Stimulated activated CD4-positive, alpha-beta T cell treated with anti-CD3 and anti-CD28 coated beads, Interleukin-4, amount 100 ng/mL, for 1 hour (primary cell): ENCODE measurements around the gene AFM.

Experiments
- DNase-seq: peaks from one replicate; pipeline ENCODE4 v3.0.0-alpha.2; 2020

The AFM gene, protein sequence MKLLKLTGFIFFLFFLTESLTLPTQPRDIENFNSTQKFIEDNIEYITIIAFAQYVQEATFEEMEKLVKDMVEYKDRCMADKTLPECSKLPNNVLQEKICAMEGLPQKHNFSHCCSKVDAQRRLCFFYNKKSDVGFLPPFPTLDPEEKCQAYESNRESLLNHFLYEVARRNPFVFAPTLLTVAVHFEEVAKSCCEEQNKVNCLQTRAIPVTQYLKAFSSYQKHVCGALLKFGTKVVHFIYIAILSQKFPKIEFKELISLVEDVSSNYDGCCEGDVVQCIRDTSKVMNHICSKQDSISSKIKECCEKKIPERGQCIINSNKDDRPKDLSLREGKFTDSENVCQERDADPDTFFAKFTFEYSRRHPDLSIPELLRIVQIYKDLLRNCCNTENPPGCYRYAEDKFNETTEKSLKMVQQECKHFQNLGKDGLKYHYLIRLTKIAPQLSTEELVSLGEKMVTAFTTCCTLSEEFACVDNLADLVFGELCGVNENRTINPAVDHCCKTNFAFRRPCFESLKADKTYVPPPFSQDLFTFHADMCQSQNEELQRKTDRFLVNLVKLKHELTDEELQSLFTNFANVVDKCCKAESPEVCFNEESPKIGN

DNA sequence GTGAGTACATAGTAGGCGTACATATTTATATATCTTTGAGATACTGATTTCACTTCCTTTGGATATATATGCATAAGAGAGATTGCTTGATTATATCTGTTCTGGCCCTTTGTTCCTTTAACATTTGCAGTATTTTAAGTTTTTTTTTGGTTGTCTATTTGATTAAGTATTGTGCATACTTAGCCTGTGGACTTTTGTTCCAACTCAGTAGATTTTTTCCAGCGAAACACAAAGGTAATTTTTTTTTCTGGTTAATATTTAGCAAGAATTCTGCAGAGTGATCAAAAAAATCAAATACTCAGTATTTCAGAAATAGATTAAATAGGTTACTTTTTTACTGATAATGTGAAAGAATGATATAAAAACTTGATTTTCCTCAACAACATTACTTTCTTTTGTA, at the start of gene AFM:
Gene AFM (plus strand): TSS at position 388 of the 400 bp plus-strand sequence. CDS start 31 bp downstream, outside the sequence.
- DNase-seq: no peak

DNA sequence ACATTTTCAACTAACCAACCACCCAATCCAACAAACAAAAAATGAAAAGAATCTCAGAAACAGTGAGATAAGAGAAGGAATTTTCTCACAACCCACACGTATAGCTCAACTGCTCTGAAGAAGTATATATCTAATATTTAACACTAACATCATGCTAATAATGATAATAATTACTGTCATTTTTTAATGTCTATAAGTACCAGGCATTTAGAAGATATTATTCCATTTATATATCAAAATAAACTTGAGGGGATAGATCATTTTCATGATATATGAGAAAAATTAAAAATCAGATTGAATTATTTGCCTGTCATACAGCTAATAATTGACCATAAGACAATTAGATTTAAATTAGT, 49.8 kb upstream of the AFM start:
- no peak for DNase-seq

DNA sequence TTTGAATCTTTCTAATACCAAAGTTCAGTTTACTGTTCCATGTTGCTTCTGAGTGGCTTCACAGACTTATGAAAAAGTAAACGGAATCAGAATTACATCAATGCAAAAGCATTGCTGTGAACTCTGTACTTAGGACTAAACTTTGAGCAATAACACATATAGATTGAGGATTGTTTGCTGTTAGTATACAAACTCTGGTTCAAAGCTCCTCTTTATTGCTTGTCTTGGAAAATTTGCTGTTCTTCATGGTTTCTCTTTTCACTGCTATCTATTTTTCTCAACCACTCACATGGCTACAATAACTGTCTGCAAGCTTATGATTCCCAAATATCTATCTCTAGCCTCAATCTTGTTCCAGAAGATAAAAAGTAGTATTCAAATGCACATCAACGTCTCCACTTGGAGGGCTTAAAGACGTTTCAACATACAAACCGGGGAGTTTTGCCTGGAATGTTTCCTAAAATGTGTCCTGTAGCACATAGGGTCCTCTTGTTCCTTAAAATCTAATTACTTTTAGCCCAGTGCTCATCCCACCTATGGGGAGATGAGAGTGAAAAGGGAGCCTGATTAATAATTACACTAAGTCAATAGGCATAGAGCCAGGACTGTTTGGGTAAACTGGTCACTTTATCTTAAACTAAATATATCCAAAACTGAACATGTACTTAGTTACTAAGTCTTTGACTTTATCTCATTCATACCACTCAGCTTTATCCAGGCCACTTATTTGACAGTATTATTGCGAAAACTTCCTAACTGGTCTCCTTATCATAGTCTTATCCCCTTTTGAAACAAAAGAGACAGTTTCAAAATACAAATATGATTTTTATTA, 49.2 kb upstream of the AFM start:
- DNase-seq: no peak

DNA sequence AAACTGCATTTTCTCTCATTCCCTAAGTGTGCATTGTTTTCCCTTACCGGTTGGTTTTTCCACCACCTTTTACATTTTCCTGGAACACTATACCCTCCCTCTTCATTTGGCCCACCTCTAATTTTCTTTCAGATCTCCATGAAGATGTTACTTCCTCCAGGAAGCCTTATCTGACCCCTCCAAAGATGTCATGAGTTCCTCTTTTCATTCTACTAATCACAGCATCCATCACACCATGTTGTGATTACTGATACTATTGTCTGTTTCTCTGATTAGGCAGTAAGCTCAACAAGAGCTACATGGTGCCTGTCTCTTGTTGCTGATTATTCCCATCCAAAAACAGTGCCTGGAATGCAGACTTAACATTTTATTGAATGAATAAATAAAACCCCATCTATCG, 48.4 kb upstream of the AFM start:
- no peak for DNase-seq

DNA sequence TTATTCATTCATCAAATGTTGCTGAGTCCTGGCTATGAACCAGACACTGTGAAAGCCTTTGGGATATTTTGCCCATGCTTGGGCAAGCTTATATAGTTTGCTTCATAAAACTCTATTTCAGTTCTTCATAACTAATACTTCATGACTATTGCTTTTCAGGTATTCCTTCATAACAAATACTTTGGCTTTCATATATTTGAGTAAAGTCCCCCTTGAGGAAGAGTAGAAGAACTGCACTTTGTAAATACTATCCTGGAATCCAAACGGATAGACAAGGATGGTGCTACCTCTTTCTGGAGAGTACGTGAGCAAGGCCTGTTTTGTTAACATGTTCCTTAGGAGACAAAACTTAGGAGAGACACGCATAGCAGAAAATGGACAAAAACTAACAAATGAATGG, 47.2 kb upstream of the AFM start:
- DNase-seq: no peak

DNA sequence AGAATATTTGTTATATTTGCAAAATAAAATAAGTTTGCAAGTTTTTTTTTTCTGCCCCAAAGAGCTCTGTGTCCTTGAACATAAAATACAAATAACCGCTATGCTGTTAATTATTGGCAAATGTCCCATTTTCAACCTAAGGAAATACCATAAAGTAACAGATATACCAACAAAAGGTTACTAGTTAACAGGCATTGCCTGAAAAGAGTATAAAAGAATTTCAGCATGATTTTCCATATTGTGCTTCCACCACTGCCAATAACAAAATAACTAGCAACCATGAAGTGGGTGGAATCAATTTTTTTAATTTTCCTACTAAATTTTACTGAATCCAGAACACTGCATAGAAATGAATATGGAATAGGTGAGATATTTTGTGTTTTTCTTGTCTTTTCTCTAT, 45.6 kb upstream of the AFM start, which contains the start of gene AFP:
Gene AFP (plus strand): TSS at position 238 of the 400 bp plus-strand sequence. CDS start 42 bp downstream, at position 280.
- no peak for DNase-seq

DNA sequence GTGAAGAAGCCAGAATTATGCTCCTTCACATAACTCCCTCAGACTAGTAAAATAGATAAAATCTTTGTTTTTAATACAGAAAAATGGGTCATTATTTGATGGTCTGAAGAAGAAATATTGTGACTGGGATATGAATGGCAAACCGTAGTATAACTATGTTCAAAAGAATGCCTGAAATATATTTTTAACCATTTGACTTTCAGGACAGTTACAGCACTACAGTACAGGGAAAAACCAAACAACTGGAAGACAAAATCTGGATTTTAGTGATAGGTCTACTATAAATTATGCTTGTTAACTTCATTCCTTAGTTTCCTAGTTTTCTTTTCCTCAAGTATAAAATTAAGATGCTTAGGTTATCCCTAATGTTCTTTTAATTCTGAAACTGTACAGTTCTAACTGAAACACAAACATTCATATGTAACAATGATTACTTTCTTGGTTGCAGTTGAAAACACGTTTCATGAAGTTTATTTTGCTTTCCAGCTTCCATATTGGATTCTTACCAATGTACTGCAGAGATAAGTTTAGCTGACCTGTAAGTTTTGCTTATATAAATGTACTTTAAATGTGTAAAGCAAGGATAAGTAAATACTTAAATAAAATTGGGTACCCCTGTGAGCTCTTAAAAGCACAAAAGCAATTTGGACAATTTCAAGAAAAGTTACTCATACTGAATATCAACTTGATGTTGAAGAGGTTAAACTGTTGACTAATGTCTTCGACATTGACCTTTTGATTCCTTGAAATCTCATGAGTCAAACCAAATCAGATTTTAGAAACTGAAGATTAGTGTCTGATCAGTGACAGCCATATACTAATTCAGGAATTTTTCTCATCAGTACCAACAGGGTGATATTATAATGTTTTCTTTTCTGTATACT, 44.6 kb upstream of the AFM start:
- no peak for DNase-seq

DNA sequence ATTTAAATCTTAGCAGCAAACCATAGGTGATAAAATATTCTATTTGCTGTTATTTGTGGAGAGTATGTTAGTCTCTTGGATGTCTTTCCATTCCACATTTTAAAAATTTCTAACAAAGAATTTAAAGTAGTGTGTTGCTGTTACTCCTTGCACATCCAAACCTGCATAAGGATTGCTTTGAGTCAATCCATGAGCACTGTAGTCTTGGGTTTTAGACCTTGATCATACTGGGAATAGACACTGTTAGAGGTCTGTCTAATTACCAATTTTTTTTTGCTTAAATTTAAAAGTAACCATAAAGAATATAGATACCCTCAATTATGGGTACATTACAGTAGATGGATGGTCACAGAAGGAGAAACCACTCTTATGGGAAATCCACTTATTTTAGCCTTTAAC, 44.0 kb upstream of the AFM start:
- DNase-seq: no peak

DNA sequence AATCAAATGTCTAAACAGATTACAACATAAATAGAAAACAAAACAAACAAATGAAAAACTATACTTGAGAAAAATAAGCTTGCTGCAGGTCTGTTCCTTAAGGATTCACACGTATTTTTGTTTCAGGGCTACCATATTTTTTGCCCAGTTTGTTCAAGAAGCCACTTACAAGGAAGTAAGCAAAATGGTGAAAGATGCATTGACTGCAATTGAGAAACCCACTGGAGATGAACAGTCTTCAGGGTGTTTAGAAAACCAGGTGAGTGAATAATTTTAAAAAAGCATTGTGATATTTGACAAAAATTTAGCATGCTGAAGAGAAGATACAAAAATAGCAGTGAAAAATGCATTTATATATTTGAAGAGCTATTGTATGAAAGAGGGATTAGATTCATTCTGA, 43.5 kb upstream of the AFM start:
- DNase-seq: no peak

DNA sequence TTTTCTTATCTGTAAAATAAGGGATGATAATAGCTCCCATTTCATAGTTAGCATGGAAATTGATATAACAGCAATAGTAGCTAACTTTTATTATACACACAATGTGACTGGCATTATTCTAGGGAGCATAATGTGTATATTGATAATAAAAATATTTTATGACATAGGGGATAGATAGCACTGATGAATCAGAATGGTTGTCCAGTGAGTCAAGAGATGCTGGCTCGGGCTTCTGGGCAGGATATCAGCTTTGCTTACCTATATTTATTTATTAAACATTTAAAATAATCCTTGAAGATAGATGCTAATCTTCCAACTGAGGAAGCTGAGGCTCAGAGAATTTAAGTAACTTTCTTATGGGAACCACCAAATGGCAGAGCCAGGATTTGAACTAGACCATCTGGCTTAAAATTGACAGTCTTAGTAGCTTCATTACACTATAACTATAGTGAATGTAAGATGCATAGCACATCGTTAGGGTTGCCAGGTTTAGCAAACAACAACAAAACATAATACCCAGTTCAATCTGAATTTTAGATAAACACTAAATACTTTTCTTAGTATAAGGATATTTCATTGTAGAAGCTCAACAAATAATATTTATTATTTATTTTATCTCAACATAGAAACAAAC, 42.8 kb upstream of the AFM start:
- DNase-seq: no peak

DNA sequence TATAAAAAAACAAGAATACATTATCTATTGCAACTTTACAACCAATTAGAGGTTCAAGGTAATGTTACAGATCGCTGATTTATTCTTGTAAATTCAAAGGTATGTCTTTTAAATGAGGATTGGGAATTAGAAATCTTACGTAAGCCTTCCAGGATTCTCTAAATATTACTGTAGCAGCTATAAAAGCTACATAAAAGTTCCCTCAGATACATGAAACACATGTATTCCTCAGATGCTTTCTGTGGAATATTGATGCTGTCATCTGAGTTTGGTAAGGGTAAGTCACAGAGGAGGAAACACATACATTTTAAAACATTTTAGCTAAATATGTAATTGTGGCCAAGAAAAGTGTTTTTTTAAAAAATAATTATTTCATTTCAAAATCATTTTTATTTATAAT, 42.1 kb upstream of the AFM start:
- no peak for DNase-seq

DNA sequence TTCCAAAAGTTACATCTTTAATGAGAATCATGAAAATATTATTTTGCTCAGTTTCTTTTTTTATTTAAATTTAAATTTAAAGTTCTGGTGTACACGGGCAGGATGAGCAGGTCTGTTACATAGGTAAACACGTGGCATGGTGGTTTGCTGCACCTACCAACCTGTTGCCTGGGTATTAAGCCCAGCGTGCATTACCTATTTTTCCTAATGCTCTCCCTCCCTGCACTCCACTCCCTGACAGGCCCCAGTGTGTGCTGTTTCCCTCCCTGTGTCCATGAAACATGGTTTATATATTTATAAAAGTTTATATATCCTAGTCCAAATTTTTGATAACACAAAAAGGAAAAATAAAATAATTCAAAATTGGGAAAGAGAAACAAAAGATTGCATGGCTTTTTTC, 41.6 kb upstream of the AFM start:
- DNase-seq: no peak

DNA sequence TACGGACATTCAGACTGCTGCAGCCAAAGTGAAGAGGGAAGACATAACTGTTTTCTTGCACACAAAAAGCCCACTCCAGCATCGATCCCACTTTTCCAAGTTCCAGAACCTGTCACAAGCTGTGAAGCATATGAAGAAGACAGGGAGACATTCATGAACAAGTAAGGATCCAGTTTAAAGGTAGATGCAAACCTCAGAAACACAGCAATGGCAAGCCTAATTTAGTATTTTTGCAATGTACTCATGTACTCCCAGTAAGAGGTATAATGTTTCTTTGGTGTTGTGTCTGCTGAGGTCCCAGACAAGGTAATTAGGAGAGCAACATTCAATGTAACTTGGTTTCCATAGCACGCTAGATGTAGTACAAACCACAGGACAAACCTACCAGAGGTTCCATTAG, 40.9 kb upstream of the AFM start:
- no peak for DNase-seq

DNA sequence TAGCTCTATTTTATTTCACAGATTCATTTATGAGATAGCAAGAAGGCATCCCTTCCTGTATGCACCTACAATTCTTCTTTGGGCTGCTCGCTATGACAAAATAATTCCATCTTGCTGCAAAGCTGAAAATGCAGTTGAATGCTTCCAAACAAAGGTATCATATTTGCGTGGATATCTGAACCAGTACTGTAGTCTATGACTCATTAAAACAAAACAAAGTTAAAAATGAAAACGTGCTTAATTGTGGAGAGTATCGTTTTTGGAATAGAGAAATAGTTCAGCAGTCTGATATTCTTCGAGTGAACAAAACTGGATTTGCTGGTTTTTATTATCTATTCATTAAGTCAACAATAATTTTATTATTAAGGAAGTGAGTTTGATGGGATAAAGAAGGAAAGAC, 39.3 kb upstream of the AFM start:
- no peak for DNase-seq

DNA sequence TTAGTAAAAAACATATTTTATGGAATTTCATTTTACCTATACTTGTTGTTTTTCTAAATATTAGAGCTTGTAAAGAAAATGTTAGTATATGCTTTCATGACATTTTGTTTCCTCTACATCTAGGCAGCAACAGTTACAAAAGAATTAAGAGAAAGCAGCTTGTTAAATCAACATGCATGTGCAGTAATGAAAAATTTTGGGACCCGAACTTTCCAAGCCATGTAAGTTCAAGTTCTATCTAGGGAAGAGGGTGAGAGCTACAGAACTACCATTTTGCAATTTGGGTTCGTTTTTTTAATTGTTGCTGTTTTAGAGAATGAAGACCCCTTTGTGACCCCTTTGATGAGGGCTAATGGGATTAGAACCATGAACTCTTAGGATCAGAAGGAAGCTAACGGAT, 38.3 kb upstream of the AFM start:
- DNase-seq: no peak

DNA sequence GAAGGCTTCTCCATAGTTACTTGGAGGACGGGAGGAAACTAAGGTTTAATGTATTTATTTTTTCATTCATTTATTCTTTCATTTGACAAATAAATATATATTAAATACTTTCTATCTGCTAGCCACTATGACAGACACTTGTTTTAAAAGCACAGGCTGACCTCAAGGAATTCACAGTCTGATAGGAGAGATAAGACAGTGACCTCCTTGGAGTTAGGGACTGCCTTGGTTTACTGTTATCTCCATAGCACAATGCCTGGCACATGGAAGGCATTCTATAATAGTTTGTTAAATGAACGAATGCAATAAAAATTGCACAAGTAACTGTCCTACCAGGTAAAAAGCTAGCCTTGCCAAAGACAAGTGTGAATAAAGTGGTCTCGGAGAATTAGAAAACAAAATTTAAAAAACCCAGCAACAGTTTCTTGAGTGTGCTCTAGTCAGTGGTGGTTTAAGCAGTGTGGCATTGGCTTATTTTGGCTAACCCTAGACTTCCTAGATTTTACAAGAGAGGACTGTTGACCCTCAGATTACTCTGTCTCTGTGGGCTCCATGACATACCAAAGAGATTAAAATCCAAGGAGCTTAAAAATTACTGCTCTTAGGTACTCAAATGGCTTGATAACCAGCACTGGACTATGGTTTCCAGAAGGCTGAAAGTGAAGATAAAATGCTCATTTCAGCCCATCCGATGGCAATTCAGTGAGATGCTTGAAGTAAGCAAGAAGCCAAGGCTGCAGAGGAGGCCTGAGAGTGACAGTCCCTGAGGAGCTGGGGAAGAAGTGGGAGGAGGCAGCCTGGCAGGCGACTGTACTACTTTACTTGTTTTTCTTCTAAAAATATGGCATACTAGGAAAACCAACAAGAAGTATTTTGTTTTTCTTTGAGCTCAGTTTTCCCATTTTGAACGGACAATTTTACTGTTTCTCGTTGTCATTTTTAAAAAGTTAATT, 35.9 kb upstream of the AFM start:
- DNase-seq: no peak

DNA sequence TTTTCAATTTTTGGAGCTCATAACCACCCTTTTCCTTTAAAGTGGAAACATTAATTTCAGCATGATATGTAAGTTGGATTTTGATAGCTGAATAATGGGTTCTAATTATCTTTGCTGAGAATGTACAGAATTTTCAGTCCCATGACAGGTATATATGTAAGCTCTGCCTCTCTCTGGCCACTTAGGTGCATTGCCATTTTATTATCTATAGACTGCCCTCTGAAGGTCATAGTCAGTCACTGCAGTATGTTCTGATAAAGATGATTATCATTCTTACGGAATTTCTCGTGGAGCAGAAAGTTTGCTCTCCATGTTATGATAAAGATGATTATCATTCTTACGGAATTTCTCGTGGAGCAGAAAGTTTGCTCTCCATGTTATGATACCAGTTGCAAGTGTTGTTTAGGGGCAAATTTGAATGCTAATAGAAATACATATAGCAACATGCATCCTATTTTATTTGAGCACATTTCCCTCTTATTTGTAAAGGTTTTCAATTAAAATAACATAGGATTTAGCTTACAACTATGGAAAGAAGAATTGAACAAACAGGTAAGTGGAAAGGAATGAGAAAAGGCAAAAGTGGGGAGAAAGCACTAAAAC, 35.1 kb upstream of the AFM start:
- DNase-seq: no peak

DNA sequence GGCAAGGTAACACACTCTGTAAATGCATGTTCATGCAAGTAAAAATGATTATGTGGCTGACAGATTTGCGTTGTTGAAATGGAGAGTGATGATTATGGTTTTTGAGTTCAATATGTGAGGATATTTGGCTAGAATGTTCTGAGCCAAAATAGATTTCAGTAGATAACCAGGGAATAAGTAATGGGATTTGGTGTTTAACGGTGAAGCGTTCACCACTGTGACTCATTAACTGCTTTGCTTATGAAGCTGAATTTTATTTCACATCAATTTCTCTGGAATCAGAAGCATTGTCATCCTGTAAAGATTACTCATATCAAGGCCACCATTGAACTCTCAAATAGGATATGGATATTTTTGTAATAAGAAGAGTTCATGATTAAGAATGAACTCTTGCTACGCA, 33.9 kb upstream of the AFM start:
- DNase-seq: no peak

DNA sequence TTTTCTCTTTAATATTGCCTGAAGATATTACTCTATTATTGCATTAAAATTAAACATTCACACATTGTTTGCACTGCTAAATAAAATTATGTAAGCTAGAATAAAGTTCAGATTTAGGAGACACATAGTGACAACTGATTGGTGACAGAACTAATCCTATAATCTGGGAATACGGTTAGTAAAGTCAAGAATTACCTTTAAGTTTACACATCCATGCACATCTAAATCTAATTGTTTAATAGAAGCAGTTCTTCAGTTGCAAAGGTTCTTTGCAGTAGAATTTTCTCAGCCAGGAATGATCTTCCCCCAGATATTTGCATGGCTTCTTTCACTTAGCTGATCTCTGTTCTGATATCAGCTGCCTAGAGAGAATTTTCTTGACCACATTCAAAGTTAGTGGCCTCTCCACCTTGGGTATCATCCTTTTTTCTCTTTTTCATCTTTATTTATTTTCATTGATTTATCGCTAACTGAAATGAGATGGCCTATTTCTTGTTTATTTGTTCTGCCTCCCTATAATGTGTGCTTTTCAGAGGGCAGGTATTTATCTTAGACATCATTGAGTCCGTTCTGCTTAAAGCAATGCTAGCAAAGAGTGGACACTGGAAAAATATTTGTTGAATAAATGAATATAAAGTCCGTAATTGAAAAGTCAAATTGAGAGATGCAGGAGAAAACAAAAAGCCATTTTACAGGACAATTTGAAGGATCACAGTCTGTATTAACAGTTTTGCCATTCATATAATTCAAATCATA, 32.9 kb upstream of the AFM start:
- no peak for DNase-seq
